T-cell (primary cell): ENCODE measurements around the gene TUBA4B. TPM values are rescaled to one million over a fixed set of nuclear protein-coding genes. Genes with fewer than 3 reads are reported as not detected.

Experiments used
- ATAC-seq, 4 experiments: fragments of 200-7000 bp in 3 of 4; fragments of 150-1000 bp in 1 of 4; cut with Tn5 transposase; replicated peaks in 1 of 4; 1 replicate in 3 of 4; 2 replicates in 1 of 4; pipeline ENCODE4 v1.10.0; 2021; ENCODE audit warnings: moderate library complexity in 3 of 4, mild to moderate bottlenecking in 2 of 4, moderate number of reproducible peaks in 1 of 4
- CTCF ChIA-PET, 2 donors: fragments of 300-600 bp; sonication (Branson Sonifier 250); formaldehyde crosslinking; loops; one replicate each; lab custom pipeline; 2022; ENCODE audit warnings: antibody characterized with exemption in 2 of 2; lab: Charles Lee
- POLR2A ChIA-PET, 2 donors: fragments of 300-600 bp; sonication (Branson Sonifier 250); formaldehyde crosslinking; loops; one replicate each; lab custom pipeline; 2022; ENCODE audit warnings: antibody characterized with exemption in 2 of 2; lab: Charles Lee
- DNase-seq, 35 experiments: peaks; one replicate each; pipeline versions ENCODE4 v3.0.0 to v3.0.0-alpha.2; 2013 to 2023
- H3K27ac ChIP-seq: one replicate; pipeline ENCODE4 v1.5.1; 2013; ENCODE audit warnings: low read length
- H3K27me3 ChIP-seq, 2 experiments: replicated peaks in 1 of 2; 1 replicate in 1 of 2; 2 replicates in 1 of 2; pipeline versions ENCODE4 v1.6.1 to v1.7.0; 2013; ENCODE audit warnings: low read length in 1 of 2, mixed read lengths in 1 of 2; ENCODE audit not compliant: control insufficient read depth in 2 of 2, insufficient read depth in 2 of 2; ENCODE audit errors: extremely low read depth in 1 of 2
- H3K36me3 ChIP-seq, 2 donors: 1 replicate in 1 of 2; 2 replicates in 1 of 2; pipeline versions ENCODE4 v1.6.1 to v1.7.0; 2013; ENCODE audit warnings: low read length in 1 of 2; ENCODE audit not compliant: control insufficient read depth in 2 of 2, insufficient read depth in 1 of 2; ENCODE audit errors: extremely low read depth in 1 of 2
- H3K4me1 ChIP-seq, 2 experiments: 1 replicate in 1 of 2; 2 replicates in 1 of 2; pipeline versions ENCODE4 v1.6.1 to v1.7.0; 2013; ENCODE audit warnings: low read length in 2 of 2, mixed read lengths in 1 of 2; ENCODE audit not compliant: insufficient read depth in 2 of 2, control insufficient read depth in 1 of 2; ENCODE audit errors: extremely low read depth in 1 of 2
- H3K4me3 ChIP-seq, 2 donors: 1 replicate in 1 of 2; 2 replicates in 1 of 2; pipeline versions ENCODE4 v1.5.1 to v1.7.0; 2013; ENCODE audit warnings: mild to moderate bottlenecking in 2 of 2, low read length in 1 of 2, moderate library complexity in 1 of 2; ENCODE audit not compliant: control insufficient read depth in 1 of 2; ENCODE audit errors: extremely low read depth in 1 of 2
- H3K9me3 ChIP-seq: 2 replicates; pipeline ENCODE4 v1.7.0; 2013
- H3K27ac Mint-ChIP-seq, 2 donors: one replicate each; pipeline ENCODE4 v1.8.0; 2020 to 2021; ENCODE audit warnings: mild to moderate bottlenecking in 2 of 2, mixed read lengths in 2 of 2
- H3K27me3 Mint-ChIP-seq, 2 donors: one replicate each; pipeline ENCODE4 v1.8.0; 2021 to 2022; ENCODE audit warnings: mixed read lengths in 2 of 2
- H3K36me3 Mint-ChIP-seq: one replicate; pipeline ENCODE4 v1.8.0; 2021; ENCODE audit warnings: mixed read lengths
- H3K4me1 Mint-ChIP-seq, 3 donors: one replicate each; pipeline ENCODE4 v1.8.0; 2020 to 2022; ENCODE audit warnings: mixed read lengths in 3 of 3, mild to moderate bottlenecking in 1 of 3
- H3K4me3 Mint-ChIP-seq, 3 donors: one replicate each; pipeline ENCODE4 v1.8.0; 2020 to 2022; ENCODE audit warnings: mild to moderate bottlenecking in 3 of 3, mixed read lengths in 3 of 3, moderate library complexity in 3 of 3
- H3K9me3 Mint-ChIP-seq, 3 donors: one replicate each; pipeline ENCODE4 v1.8.0; 2020 to 2022; ENCODE audit warnings: mixed read lengths in 3 of 3
- WGBS: methylation state at CpG from one replicate; pipeline ENCODE4 v1.1.5; 2013; ENCODE audit warnings: missing lambda C conversion rate; ENCODE audit not compliant: insufficient coverage; 5-methylcytosine and 5-hydroxymethylcytosine counted together
- total RNA-seq, 35 experiments: library from RNA in 6 of 35; stranded (reverse) in 6 of 35; fragments of 120-200 nt in 1 of 35; gene quantifications; one replicate each; pipeline versions ENCODE4 v1.2.1 to v1.2.4 and lab custom pipeline; 2013 to 2026

Gene TUBA4B
- total RNA-seq (not detected), total RNA-seq (lab: John Stamatoyannopoulos, UW) (0 to 0.16 (median 0) reads per million in 29 experiments)
- not detected for total RNA-seq (2013)

DNA sequence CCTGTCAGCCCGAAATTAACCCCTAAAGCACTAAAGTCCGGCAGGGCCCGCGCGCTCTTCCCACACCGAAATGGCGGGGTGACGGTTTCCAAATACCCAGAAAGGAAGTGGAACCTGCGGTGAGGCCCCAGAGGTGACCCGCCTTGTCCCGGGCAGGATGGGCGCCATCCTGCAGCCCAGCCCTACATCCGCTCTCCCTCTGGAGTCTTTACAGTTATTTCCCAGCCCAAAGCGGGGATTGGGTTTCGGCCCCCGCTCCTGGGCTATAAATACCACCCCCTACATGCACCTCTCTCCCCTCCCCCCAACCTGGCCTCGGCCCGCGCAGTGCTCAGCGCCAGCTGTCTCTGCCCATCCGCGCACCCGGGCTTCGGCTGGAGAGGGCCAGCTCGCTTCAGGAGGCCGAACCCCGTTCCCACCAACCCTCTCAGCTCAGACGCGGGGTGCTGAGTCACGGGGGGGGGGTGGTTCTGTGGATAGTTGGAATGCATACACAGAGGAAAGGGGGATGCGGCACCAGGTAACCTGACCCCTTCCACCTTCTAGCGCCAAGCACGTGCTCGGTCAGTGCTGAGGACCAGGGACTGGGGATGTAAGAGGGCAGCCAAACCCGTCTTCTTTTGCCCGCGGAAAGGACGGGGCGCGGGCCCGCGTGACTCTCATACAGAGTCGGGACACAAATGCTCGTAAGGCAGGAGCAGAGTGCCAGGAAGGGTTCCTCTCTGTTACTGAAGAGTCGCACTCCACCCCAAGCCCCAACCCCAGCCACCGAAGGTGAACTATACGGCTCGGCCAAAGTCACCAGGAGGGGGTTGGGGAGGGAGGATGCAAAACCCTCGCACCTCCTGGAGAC is at the start of gene TUBA4B:
TSS of gene TUBA4B (plus strand) at position 344 of the 853 bp plus-strand sequence. CDS start at position 509, 165 bp downstream.
- Mint-ChIP-seq H3K36me3 (peaks cover 37% of the 10 kb centered on the region), H3K4me3 (peak within 1 kb of the TSS; percentile 75 to 96 (median 83)), H3K27ac (peak within 1 kb of the TSS; percentile 98 to 99), H3K9me3 (no peaks in the 10 kb centered on the region), H3K27me3 (no peaks in the 10 kb centered on the region), H3K4me1 (peaks cover 56 to 57% (median 57%) of the 10 kb centered on the region in 3 donors)
- ATAC-seq (peak; percentile 28 to 38 (median 32)), DNase-seq (peak in 16 of 35 experiments; percentile 5 to 58 (median 27))
- ChIA-PET POLR2A (interaction anchor here (0.6 to 2.7 kb wide), 8 partner anchors 8 to 77 kb away, joined by 3 to 32 read pairs (median 4); partner anchors contain the start of genes GLB1L (in 2 of the 2), STK16 (in 2 of the 2), ABCB6 (in 1 of the 2) and ANKZF1 (in 1 of the 2)), CTCF (interaction anchor here (0.6 to 2.5 kb wide), 9 partner anchors 24 to 350 kb away, joined by 3 to 38 read pairs (median 6); partner anchors contain the start of genes ANKZF1 (in 1 of the 2), ATG9A (in 1 of the 2), CNPPD1 (in 1 of the 2) and DNAJB2 (in 1 of the 2))
- H3K9me3 ChIP-seq, result no peaks in the 10 kb centered on the region
- WGBS, result 0% methylated on average over 21 of the region's 49 CpGs
- no peaks in the 10 kb centered on the region for H3K27me3 ChIP-seq
- H3K4me1 ChIP-seq, result peaks cover 33 to 55% of the 10 kb centered on the region in 2 experiments
- H3K4me3 ChIP-seq, result peak within 1 kb of the TSS; percentile 95 to 99
- H3K36me3 ChIP-seq, result peaks cover 15 to 38% of the 10 kb centered on the region in 2 donors
- H3K27ac ChIP-seq, result peak within 1 kb of the TSS; percentile 94

DNA sequence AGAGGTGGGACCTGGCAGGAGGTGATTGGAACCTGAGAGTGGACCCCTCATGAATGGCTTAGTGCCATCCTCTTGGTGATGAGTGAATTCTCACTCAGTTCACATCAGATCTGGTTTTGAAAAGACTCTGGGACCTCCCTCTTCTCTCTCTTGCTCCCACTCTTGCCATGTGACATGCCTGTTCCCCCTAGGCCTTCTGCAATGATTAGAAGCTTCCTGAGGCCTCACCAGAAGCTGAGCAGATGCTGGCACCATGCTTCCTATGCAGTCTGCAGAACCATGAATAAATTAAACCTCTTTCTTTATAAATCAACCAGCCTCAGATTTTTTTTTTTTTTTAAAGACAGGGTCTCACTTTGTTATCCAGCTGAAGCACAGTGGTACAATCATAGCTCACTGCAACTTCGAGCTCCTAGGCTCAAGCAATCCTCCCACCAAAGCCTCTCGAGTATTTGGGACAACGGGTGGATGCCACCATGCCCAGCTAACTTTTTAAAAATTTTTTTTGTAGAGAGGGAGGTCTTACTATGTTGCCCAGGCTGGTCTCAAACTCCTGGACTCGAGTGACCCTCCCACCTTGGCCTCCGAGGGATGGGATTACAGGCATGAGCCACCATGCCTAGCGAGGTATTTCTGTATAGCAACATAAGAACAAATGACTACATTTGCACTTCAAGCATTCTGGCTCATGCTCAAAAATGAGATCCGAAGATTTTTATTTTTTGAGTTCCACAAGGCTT is 48.4 kb upstream of the TUBA4B start:
- peaks cover 36 to 40% (median 37%) of the 10 kb centered on the region in 3 donors for H3K4me1 Mint-ChIP-seq
- no peaks in the 10 kb centered on the region for H3K9me3 ChIP-seq
- CTCF ChIA-PET, result no interaction called here
- peak overlapping the region; percentile 55 to 72 for H3K27ac Mint-ChIP-seq
- peaks cover 0 to under 1% of the 10 kb centered on the region in 2 donors for H3K27me3 Mint-ChIP-seq
- H3K36me3 Mint-ChIP-seq, result peaks cover 4% of the 10 kb centered on the region
- ATAC-seq (no peak), DNase-seq (no peak)
- H3K27me3 ChIP-seq, result peaks cover 0 to under 1% of the 10 kb centered on the region in 2 experiments
- H3K27ac ChIP-seq, result no peak overlapping the region
- peaks cover 14 to 43% of the 10 kb centered on the region in 2 experiments for H3K4me1 ChIP-seq
- no peaks in the 10 kb centered on the region for H3K9me3 Mint-ChIP-seq
- H3K4me3 ChIP-seq, result no peak overlapping the region
- H3K4me3 Mint-ChIP-seq, result no peak overlapping the region
- H3K36me3 ChIP-seq, result peaks cover 0 to 22% of the 10 kb centered on the region in 2 donors
- POLR2A ChIA-PET, result interaction anchor here (0.6 kb wide), 3 partner anchors 32 to 47 kb away, joined by 3 to 5 read pairs (median 5); no protein-coding TSS in a partner anchor
- 80% methylated on average over 1 of the region's 7 CpGs for WGBS

DNA sequence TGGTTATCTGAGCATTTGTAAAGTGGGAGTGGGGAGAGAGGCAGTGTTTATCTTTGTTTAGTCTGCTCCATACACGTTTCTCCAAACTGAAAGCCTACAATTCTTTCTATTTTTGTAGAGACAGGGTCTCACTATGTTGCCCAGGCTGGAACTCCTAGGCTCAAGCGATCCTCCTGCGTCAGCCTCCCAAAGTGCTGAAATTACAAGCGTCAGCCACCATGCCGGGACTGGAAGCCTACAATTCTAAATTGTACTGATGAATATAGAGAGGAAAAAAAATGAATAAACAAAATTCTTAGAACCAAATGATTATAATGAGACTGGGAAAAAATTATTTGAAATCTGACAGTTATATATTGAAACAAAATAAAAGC is 47.9 kb upstream of the TUBA4B start:
- Mint-ChIP-seq H3K9me3 (no peaks in the 10 kb centered on the region), H3K27ac (peak overlapping the region; percentile 70 to 72), H3K27me3 (no peaks in the 10 kb centered on the region), H3K4me1 (peaks cover 39 to 45% (median 39%) of the 10 kb centered on the region in 3 donors), H3K4me3 (peak overlapping the region in 2 of 3 donors; percentile 34 to 90), H3K36me3 (peaks cover 4% of the 10 kb centered on the region)
- CTCF ChIA-PET, result no interaction called here
- Histone ChIP-seq H3K9me3 (no peaks in the 10 kb centered on the region), H3K27me3 (no peaks in the 10 kb centered on the region), H3K4me1 (peaks cover 14 to 44% of the 10 kb centered on the region in 2 experiments), H3K27ac (no peak overlapping the region), H3K36me3 (peaks cover 0 to 27% of the 10 kb centered on the region in 2 donors), H3K4me3 (no peak overlapping the region)
- DNase-seq (no peak), ATAC-seq (no peak)
- 100% methylated on average over 2 of the region's 5 CpGs for WGBS
- POLR2A ChIA-PET, result interaction anchor here (0.6 to 0.7 kb wide), 4 partner anchors 23 to 48 kb away, joined by 3 to 5 read pairs (median 4); no protein-coding TSS in a partner anchor

DNA sequence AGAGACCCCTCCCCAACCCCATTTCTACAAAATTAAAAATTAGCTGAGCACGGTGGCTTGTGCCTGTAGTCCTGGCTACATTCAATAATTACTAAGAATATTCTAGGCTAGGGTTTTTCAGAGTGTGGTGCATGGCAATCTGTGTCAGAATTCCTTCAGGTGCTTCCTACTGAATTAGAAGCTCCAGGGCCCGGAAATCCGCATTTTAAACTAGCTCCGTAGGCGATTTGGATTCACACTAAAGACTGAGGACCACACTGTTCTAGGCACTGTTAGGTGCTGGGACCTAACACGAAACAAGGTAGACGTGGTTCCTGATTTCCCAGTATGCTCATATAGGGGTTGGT is 47.1 kb upstream of the TUBA4B start:
- H3K36me3 Mint-ChIP-seq, result peaks cover 4% of the 10 kb centered on the region
- ChIA-PET CTCF (interaction anchor here (0.7 to 1.9 kb wide), 11 partner anchors 9 to 226 kb away, joined by 3 to 11 read pairs (median 4); partner anchors contain the start of genes ABCB6 (in 1 of the 2), ANKZF1 (in 1 of the 2), ATG9A (in 1 of the 2) and CNPPD1 (in 1 of the 2)), POLR2A (interaction anchor here (0.6 to 1.0 kb wide), 8 partner anchors 9 to 49 kb away, joined by 3 to 7 read pairs (median 4); partner anchors contain the start of genes ANKZF1 (in 1 of the 2), ATG9A (in 1 of the 2) and CNPPD1 (in 1 of the 2))
- Histone ChIP-seq H3K27ac (peak overlapping the region; percentile 86), H3K9me3 (no peaks in the 10 kb centered on the region), H3K4me3 (peak overlapping the region; percentile 70 to 80), H3K4me1 (peaks cover 14 to 50% of the 10 kb centered on the region in 2 experiments), H3K27me3 (no peaks in the 10 kb centered on the region), H3K36me3 (peaks cover 0 to 27% of the 10 kb centered on the region in 2 donors)
- WGBS, result 37% methylated on average over 6 of the region's 7 CpGs
- no peaks in the 10 kb centered on the region for H3K9me3 Mint-ChIP-seq
- ATAC-seq, result no peak
- DNase-seq, result no peak
- peaks cover 39 to 44% (median 40%) of the 10 kb centered on the region in 3 donors for H3K4me1 Mint-ChIP-seq
- H3K27me3 Mint-ChIP-seq, result no peaks in the 10 kb centered on the region
- H3K4me3 Mint-ChIP-seq, result peak overlapping the region; percentile 84 to 90 (median 86)
- peak overlapping the region; percentile 95 to 99 for H3K27ac Mint-ChIP-seq

DNA sequence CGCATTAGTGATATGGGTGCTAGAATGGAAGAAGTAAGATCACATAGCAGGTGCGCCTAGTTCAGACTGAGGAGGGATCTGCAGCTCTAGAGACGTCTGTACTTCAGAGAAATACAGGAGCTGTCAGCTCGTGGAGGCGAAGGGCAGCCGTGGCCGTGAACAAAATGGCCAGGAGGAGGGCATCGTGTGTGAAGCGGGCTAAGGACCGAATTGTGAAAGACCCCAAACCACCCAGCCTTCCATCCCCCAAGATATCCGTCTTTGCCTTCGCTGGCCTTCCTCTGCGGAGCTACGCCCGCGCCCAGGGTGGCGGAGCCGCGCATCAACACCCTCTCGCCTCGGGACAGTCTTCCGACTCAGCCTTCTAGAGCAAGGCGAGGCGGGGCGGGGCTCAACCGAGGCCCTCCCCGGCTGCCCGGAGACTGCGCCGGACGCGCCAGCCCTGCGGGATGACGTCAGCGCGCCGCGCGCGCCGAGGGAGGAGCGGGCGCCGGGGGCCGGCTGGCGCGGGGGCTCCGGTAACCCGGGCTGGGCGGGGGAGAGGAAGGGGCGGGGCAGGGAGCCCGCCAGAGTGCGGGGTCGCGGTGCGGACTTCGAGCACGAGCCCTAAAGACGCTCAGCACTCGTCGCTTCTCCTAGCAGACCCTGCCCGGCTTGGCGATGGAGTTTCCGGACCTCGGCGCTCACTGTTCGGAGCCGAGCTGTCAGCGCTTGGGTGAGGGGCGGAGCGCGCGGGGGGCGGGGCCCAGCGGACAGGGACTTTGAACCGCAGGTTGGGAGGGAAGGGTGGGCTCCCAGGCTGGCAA is 46.5 kb upstream of the TUBA4B start, which contains the start of gene ZFAND2B:
TSS of gene ZFAND2B (plus strand) at position 455 of the 806 bp plus-strand sequence. CDS start at position 661, 206 bp downstream.
- peak within 1 kb of the TSS; percentile 70 to 80 for H3K4me3 ChIP-seq
- ATAC-seq (peak; percentile 92 to 96 (median 94)), DNase-seq (peak; percentile 87 to 97 (median 93))
- Mint-ChIP-seq H3K27ac (peak within 1 kb of the TSS; percentile 95 to 99), H3K27me3 (no peaks in the 10 kb centered on the region), H3K4me3 (peak within 1 kb of the TSS; percentile 84 to 90 (median 86)), H3K9me3 (no peaks in the 10 kb centered on the region), H3K4me1 (peaks cover 45 to 49% (median 45%) of the 10 kb centered on the region in 3 donors), H3K36me3 (peaks cover 4% of the 10 kb centered on the region)
- POLR2A ChIA-PET, result interaction anchor here (0.6 to 1.1 kb wide), 11 partner anchors 9 to 48 kb away, joined by 3 to 9 read pairs (median 3); partner anchors contain the start of genes ANKZF1 (in 1 of the 2), ATG9A (in 1 of the 2), CNPPD1 (in 1 of the 2) and GLB1L (in 1 of the 2)
- H3K4me1 ChIP-seq, result peaks cover 14 to 54% of the 10 kb centered on the region in 2 experiments
- peaks cover 0 to 27% of the 10 kb centered on the region in 2 donors for H3K36me3 ChIP-seq
- no peaks in the 10 kb centered on the region for H3K27me3 ChIP-seq
- under 1% methylated on average over 66 of the region's 76 CpGs for WGBS
- CTCF ChIA-PET, result interaction anchor here (0.6 to 1.9 kb wide), 14 partner anchors 9 to 980 kb away, joined by 3 to 11 read pairs (median 4); partner anchors contain the start of genes ABCB6 (in 1 of the 2), ANKZF1 (in 1 of the 2), ATG9A (in 1 of the 2) and CNPPD1 (in 1 of the 2)
- no peaks in the 10 kb centered on the region for H3K9me3 ChIP-seq
- H3K27ac ChIP-seq, result peak within 1 kb of the TSS; percentile 86
